Measurements from ENCODE around the gene FRMPD2. TPM values are rescaled to one million over a fixed set of nuclear protein-coding genes. Genes with fewer than 3 reads are reported as not detected.

Gene FRMPD2
- total RNA-seq, 1 donor from 2014 or later, result not detected

DNA sequence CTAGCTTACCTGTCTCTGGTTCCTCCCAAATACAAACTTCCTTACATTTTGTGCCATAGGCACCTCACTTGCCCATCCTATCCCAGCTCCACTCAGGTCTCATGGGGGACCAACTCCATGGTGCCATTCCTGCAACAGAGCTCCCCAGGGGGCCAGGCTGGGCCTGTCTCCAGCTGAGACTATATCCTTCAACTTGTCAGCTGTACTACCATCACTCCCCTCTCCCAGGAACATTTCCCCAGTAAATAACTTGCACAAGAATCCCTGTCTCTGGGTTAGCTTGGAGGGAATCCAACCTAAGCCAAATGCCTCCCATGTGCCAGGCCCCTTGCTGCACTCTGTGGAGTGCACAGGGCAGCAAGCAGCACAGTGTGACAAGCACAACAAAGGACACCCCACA lies 33.2 kb downstream of the FRMPD2 start:
- Mint-ChIP-seq H3K4me1 (ENCODE audit: low read depth) (no peaks in the 10 kb centered on the region), H3K27me3 (ENCODE audit: low read depth) (peaks cover 15% of the 10 kb centered on the region), H3K4me3 (ENCODE audit: unreplicated experiment) (no peak overlapping the region), H3K27ac (ENCODE audit: unreplicated experiment) (no peak overlapping the region), H3K36me3 (ENCODE audit: low read depth) (no peaks in the 10 kb centered on the region), H3K9me3 (ENCODE audit: low read depth) (no peaks in the 10 kb centered on the region)
- no peak for DNase-seq (ENCODE audit: low spot score)
- TF ChIP-seq, protein P1, sequence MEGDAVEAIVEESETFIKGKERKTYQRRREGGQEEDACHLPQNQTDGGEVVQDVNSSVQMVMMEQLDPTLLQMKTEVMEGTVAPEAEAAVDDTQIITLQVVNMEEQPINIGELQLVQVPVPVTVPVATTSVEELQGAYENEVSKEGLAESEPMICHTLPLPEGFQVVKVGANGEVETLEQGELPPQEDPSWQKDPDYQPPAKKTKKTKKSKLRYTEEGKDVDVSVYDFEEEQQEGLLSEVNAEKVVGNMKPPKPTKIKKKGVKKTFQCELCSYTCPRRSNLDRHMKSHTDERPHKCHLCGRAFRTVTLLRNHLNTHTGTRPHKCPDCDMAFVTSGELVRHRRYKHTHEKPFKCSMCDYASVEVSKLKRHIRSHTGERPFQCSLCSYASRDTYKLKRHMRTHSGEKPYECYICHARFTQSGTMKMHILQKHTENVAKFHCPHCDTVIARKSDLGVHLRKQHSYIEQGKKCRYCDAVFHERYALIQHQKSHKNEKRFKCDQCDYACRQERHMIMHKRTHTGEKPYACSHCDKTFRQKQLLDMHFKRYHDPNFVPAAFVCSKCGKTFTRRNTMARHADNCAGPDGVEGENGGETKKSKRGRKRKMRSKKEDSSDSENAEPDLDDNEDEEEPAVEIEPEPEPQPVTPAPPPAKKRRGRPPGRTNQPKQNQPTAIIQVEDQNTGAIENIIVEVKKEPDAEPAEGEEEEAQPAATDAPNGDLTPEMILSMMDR (IDR thresholded peaks at IDR 0.05), result no peak

DNA sequence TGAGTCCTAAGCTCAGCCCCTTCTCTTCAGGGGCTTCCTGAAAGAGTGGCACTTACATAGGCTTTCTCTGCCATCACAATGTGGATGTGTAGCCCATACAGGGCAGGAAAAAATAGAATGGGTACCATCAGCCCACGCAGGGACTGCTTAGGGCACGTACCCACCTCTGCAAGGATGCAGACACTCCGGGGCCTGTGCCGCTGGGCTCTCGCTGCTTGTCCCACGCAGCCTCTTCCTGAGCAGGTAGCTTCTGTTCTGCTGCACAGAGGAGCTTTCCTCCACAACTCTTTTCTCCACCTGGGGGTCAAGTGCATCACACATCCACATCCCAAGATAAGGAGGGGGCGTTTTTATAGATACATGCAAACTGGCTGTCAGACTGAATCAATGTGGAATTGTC lies 34.3 kb downstream of the FRMPD2 start:
- H3K4me3 Mint-ChIP-seq (ENCODE audit: unreplicated experiment), result no peak overlapping the region

DNA sequence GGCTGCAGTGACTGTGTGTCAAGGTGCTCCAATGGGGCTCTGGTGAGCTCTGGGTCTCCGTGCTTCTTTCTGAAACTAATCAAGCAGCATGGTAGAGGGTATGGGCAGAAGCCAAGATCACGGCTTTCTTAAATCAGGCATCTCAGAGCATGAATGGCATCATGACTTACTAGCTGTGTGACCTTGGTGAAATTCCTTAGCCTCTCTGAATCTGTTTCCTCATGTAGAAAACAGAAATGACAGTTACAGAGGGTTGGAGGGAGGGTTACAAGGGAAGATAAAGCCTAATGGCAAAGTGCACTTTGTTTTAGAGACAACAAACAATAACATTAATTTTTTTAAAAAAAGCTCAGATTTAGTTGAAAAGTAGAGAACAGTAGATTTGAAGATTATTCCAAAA lies 34.9 kb downstream of the FRMPD2 start:
- peaks cover 13% of the 10 kb centered on the region for H3K27me3 Mint-ChIP-seq (ENCODE audit: low read depth)
- TF ChIP-seq, protein P1 (IDR thresholded peaks at IDR 0.05), result no peak
- H3K9me3 Mint-ChIP-seq (ENCODE audit: low read depth), result no peaks in the 10 kb centered on the region
- H3K4me3 Mint-ChIP-seq (ENCODE audit: unreplicated experiment), result no peak overlapping the region
- no peaks in the 10 kb centered on the region for H3K4me1 Mint-ChIP-seq (ENCODE audit: low read depth)
- no peak overlapping the region for H3K27ac Mint-ChIP-seq (ENCODE audit: unreplicated experiment)
- DNase-seq (ENCODE audit: low spot score), result no peak
- no peaks in the 10 kb centered on the region for H3K36me3 Mint-ChIP-seq (ENCODE audit: low read depth)

More for the DNA sequence above, 34.3 kb downstream of the FRMPD2 start:
- Mint-ChIP-seq H3K4me1 (ENCODE audit: low read depth) (no peaks in the 10 kb centered on the region), H3K27me3 (ENCODE audit: low read depth) (peaks cover 15% of the 10 kb centered on the region), H3K9me3 (ENCODE audit: low read depth) (no peaks in the 10 kb centered on the region), H3K36me3 (ENCODE audit: low read depth) (no peaks in the 10 kb centered on the region), H3K27ac (ENCODE audit: unreplicated experiment) (no peak overlapping the region)
- DNase-seq (ENCODE audit: low spot score), result no peak
- TF ChIP-seq, protein P1 (IDR thresholded peaks at IDR 0.05), result no peak

DNA sequence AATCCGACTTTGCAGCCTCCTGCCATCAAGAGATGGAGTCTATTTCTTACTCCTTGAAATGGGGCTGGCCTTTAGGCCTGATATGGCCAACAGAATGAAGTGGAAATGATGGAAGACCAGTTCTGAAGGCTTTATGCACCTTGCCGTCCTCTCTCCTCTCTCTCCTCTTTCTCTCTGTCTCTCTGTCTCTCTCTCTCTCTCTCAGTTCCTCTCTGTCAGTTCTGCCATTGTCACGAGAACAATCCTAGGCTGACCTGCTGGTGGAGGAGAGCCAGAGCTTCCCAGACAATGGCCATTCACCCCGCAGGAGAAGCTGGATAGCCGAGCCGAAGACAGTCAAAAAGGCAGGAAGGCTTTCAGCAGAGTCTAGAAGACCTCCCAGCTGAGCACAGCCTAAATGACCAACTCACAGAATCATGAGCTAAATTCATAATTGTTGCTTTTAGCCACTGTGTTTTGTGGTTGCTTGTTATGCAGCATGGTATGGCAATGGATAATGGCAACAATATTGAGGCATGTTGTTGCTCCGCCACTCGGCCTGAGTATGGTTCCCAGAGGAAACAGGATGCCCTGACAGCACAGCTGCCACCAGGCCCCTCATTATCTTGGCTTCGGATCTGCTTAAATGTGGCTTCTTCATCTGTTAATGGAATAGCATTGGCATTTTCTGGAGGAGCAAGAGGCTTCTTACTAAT lies 35.5 kb downstream of the FRMPD2 start:
- H3K36me3 Mint-ChIP-seq (ENCODE audit: low read depth), result no peaks in the 10 kb centered on the region
- no peak overlapping the region for H3K4me3 Mint-ChIP-seq (ENCODE audit: unreplicated experiment)
- H3K9me3 Mint-ChIP-seq (ENCODE audit: low read depth), result no peaks in the 10 kb centered on the region
- no peak for DNase-seq (ENCODE audit: low spot score)
- H3K27ac Mint-ChIP-seq (ENCODE audit: unreplicated experiment), result no peak overlapping the region
- TF ChIP-seq, protein P1 (IDR thresholded peaks at IDR 0.05), result no peak
- H3K4me1 Mint-ChIP-seq (ENCODE audit: low read depth), result no peaks in the 10 kb centered on the region
- peaks cover 13% of the 10 kb centered on the region for H3K27me3 Mint-ChIP-seq (ENCODE audit: low read depth)

DNA sequence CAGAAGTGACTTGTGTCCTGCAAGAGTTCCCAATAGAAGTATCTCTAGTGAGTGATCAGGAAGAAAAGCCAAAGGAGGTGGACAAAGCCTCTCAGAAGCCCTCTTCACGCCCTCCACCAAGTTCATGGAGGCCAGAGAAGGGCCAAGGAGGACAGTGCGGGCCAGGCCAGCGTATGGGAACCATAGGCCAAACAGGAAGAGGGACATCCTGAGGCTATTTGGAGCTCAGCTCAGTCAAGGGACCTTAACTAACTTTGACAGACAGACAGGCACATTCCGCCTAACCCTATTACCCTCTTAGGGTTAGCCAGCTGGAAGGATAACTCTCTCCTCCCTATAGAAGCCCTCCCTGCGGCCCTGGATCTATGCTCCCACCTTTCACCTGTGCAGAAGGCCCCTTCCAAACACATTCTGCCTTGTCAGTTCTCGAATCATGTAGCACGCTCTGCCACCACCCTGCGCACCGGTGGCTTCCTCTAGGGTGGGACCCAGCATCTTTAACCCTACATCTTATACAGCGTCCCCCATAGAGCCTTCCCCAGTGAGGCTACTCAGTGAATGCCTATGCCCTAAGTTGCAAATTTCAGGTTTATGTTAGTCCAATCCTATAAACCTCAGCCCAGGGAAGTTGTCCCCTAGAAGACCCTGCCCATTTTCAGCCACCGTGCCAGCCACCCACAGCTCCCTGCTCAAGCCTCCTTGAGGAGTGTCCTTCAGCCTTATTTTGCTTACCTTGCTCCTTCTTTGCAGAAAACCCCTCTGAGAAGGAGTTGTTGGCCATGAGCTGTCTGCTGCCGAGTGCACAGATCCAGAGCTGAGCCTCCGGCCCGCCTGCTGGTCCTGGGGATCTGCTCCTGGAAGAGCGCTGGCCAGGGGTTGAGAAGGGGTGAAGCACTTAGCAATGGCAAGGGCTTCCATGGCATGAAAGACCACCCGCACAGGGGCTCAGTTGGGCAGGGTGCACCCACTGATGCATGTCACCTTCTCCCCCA lies 36.9 kb downstream of the FRMPD2 start:
- no peak for DNase-seq (ENCODE audit: low spot score)
- H3K4me3 Mint-ChIP-seq (ENCODE audit: unreplicated experiment), result no peak overlapping the region
- H3K9me3 Mint-ChIP-seq (ENCODE audit: low read depth), result no peaks in the 10 kb centered on the region
- H3K27me3 Mint-ChIP-seq (ENCODE audit: low read depth), result peaks cover 6% of the 10 kb centered on the region
- no peaks in the 10 kb centered on the region for H3K36me3 Mint-ChIP-seq (ENCODE audit: low read depth)
- H3K27ac Mint-ChIP-seq (ENCODE audit: unreplicated experiment), result no peak overlapping the region
- TF ChIP-seq, protein P1 (IDR thresholded peaks at IDR 0.05), result no peak
- no peaks in the 10 kb centered on the region for H3K4me1 Mint-ChIP-seq (ENCODE audit: low read depth)
